Endothelial cell of umbilical vein (primary cell): ENCODE data around the gene FNDC8. TPM values are rescaled to one million over a fixed set of nuclear protein-coding genes. Genes with fewer than 3 reads are reported as not detected.

Experiments
- BruUV-seq: library from RNA; stranded (reverse); fragments of 400-500 nt; replicated peaks from 2 replicates; lab custom pipeline; 2021; lab: Mats Ljungman, UMichigan
- CTCF ChIA-PET: fragments of 300-600, 350-600 bp; sonication (Branson Sonifier 250); formaldehyde crosslinking; loops from one replicate; lab custom pipeline; 2021; ENCODE audit warnings: antibody characterized with exemption, inconsistent platforms; lab: Charles Lee
- POLR2A ChIA-PET: fragments of 300-600, 350-600 bp; sonication (Branson Sonifier 250); formaldehyde crosslinking; loops from one replicate; lab custom pipeline; 2021; ENCODE audit warnings: antibody characterized with exemption, inconsistent platforms; lab: Charles Lee
- DNase-seq: peaks from one replicate; pipeline ENCODE4 v3.0.0-alpha.2; 2011; ENCODE audit warnings: low read depth, low spot score
- FAIRE-seq: peaks from 2 replicates; lab custom pipeline; 2011; peaks lifted over from hg19 to GRCh38; lab: Jason Lieb, UNC
- H2AFZ ChIP-seq: 2 replicates; pipeline ENCODE4 v1.6.0; 2012; ENCODE audit warnings: low read depth, low read length, control low read depth, inconsistent platforms
- H3K27ac ChIP-seq: 2 replicates; pipeline ENCODE4 v1.5.1; 2011; ENCODE audit warnings: low read depth, mild to moderate bottlenecking, control low read depth, low read length, moderate library complexity; ENCODE audit not compliant: insufficient read depth
- H3K27me3 ChIP-seq, 2 experiments: 2 replicates each; pipeline versions ENCODE4 v1.6.0 to v1.6.1; 2011; ENCODE audit warnings: low read length in 2 of 2, mixed read lengths in 1 of 2; ENCODE audit not compliant: control insufficient read depth in 2 of 2, insufficient read depth in 2 of 2
- H3K36me3 ChIP-seq, 2 experiments: 2 replicates in 1 of 2; 3 replicates in 1 of 2; pipeline ENCODE4 v1.5.1; 2011; ENCODE audit warnings: low read length in 2 of 2, mild to moderate bottlenecking in 1 of 2, moderate library complexity in 1 of 2; ENCODE audit not compliant: control insufficient read depth in 2 of 2, insufficient read depth in 2 of 2; ENCODE audit errors: extremely low read depth in 1 of 2
- H3K4me1 ChIP-seq: 3 replicates; pipeline ENCODE4 v1.5.1; 2011; ENCODE audit warnings: mild to moderate bottlenecking, low read length; ENCODE audit not compliant: control insufficient read depth, insufficient read depth; ENCODE audit errors: extremely low read depth
- H3K4me2 ChIP-seq: 2 replicates; pipeline ENCODE4 v1.6.1; 2011; ENCODE audit warnings: low read length, control low read depth, mixed read lengths; ENCODE audit not compliant: insufficient read depth
- H3K4me3 ChIP-seq, 3 experiments: fragments of 200-600 bp in 1 of 3; sonication (generic), shearing (Covaris generic) in 1 of 3; replicated peaks in 1 of 3; 2 replicates each; pipeline ENCODE4 v1.5.1; 2011 to 2016; ENCODE audit warnings: control low read depth in 3 of 3, low read length in 3 of 3, mild to moderate bottlenecking in 2 of 3, inconsistent platforms in 1 of 3, low read depth in 1 of 3, moderate library complexity in 1 of 3; ENCODE audit not compliant: insufficient read depth in 1 of 3
- H3K79me2 ChIP-seq: 2 replicates; pipeline ENCODE4 v1.6.0; 2012; ENCODE audit warnings: low read length, inconsistent platforms; ENCODE audit not compliant: control insufficient read depth, insufficient read depth
- H3K9ac ChIP-seq: replicated peaks from 2 replicates; pipeline ENCODE3; 2011; ENCODE audit warnings: low read length, control low read depth; ENCODE audit not compliant: insufficient read depth; ENCODE audit errors: extremely low read depth
- H3K9me1 ChIP-seq: replicated peaks from 3 replicates; pipeline ENCODE4 v1.6.0; 2011; ENCODE audit warnings: mild to moderate bottlenecking, low read length; ENCODE audit not compliant: control insufficient read depth, insufficient read depth; ENCODE audit errors: extremely low read depth
- H3K9me3 ChIP-seq: replicated peaks from 2 replicates; pipeline ENCODE4 v1.5.1; 2012; ENCODE audit warnings: low read length, inconsistent platforms; ENCODE audit not compliant: control insufficient read depth, insufficient read depth
- H4K20me1 ChIP-seq: replicated peaks from 2 replicates; pipeline ENCODE3; 2011; ENCODE audit warnings: mild to moderate bottlenecking, low read length; ENCODE audit not compliant: control insufficient read depth, insufficient read depth; ENCODE audit errors: extremely low read depth
- EZH2 ChIP-seq: IDR thresholded peaks from 2 replicates; pipeline ENCODE4 v1.6.1; 2012; ENCODE audit warnings: borderline replicate concordance, low read depth, mild to moderate bottlenecking, moderate library complexity, low read length, inconsistent platforms; ENCODE audit not compliant: severe bottlenecking
- FOS ChIP-seq: IDR thresholded peaks from 2 replicates; pipeline ENCODE4 v1.6.1; 2011; ENCODE audit warnings: mild to moderate bottlenecking, low read length, moderate library complexity, borderline replicate concordance; ENCODE audit not compliant: insufficient read depth
- GATA2 ChIP-seq: IDR thresholded peaks from 2 replicates; pipeline ENCODE4 v1.7.0; 2011; ENCODE audit warnings: low read depth, mild to moderate bottlenecking, moderate library complexity, mixed read lengths, low read length; ENCODE audit not compliant: insufficient read length, insufficient read depth
- JUN ChIP-seq: IDR thresholded peaks from 2 replicates; pipeline ENCODE4 v1.6.1; 2011; ENCODE audit warnings: borderline replicate concordance, low read depth; ENCODE audit not compliant: insufficient read length, insufficient read depth
- MYC ChIP-seq: IDR thresholded peaks from one replicate; pipeline ENCODE4 v1.6.1; 2011; ENCODE audit warnings: mild to moderate bottlenecking, low read depth, low read length
- POLR2A ChIP-seq: IDR thresholded peaks from 2 replicates; pipeline ENCODE4 v1.6.1; 2012; ENCODE audit warnings: low read depth, mild to moderate bottlenecking, control low read depth, low read length
- POLR2AphosphoS5 ChIP-seq: IDR thresholded peaks from 2 replicates; pipeline ENCODE4 v1.6.1; 2012; ENCODE audit warnings: low read depth, mild to moderate bottlenecking, control low read depth, low read length, moderate library complexity; ENCODE audit not compliant: insufficient read depth
- dilution Hi-C: fragments of 300-500 bp; cut with MboI; formaldehyde crosslinking; loops from one replicate; pipeline ENCODE4 v1.15.0; 2019; ENCODE audit warnings: low sequenced_read_pairs; ENCODE audit not compliant: extremely low pct_ligation_motif_present
- intact Hi-C: fragments of 100-400 bp; cut with micrococcal nuclease; formaldehyde crosslinking; loops from one replicate; pipeline ENCODE4 v1.10.0; 2022
- polyA plus RNA-seq, 4 experiments: library from polyadenylated mRNA; depleted of rRNA in 3 of 4; stranded (reverse) in 3 of 4; unstranded in 1 of 4; fragments of >200 nt; gene quantifications; 2 replicates each; pipeline versions ENCODE4 v1.2.1 to v1.2.3, GENCODE V29; 2011 to 2012; ENCODE audit warnings: missing spikeins in 1 of 4
- total RNA-seq: library from RNA; stranded (reverse); gene quantifications from 2 replicates; pipeline ENCODE4 v1.2.3, GENCODE V29; 2021
- TF ChIP-seq, protein P1 (sequence below), 2 donors: IDR thresholded peaks; 1 replicate in 1 of 2; 2 replicates in 1 of 2; pipeline ENCODE4 v1.5.1; 2011; ENCODE audit warnings: low read length in 2 of 2, mild to moderate bottlenecking in 2 of 2, moderate library complexity in 2 of 2, control low read depth in 1 of 2, inconsistent platforms in 1 of 2, low read depth in 1 of 2; ENCODE audit not compliant: insufficient read depth in 1 of 2; ENCODE audit errors: extremely low read depth in 1 of 2
- TF ChIP-seq, protein P2 (sequence below): IDR thresholded peaks from 2 replicates; pipeline ENCODE4 v1.6.1; 2011; ENCODE audit not compliant: insufficient read depth, insufficient read length

FNDC8 gene
- total and polyA plus RNA-seq, 2 donors (not counting 3 experiments of a cell fraction or from before 2014, with no cell fraction given): not detected

DNA sequence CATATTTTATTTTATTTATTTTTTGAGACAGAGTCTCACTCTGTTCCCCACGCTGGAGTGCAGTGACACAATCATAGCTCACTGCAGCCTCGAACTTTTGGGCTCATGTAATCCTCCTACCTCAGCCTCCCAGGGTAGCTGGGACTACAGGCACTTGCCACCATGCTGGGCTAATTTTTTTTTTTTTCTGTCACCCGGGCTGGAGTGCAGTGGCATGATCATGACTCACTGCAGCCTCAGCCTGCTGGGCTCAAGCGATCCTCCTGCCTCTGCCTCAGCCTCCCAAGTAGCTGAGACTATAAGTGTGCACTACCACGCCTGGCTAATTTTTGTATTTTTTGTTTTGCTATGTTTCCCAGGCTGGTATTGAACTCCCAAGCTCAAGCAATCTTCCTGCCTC lies 43.3 kb downstream of the FNDC8 start:
- no TSS peak for BruUV-seq
- dilution Hi-C loops (no loop called here), intact Hi-C loops (no loop called here)
- Histone ChIP-seq H3K4me1 (no peaks in the 10 kb centered on the region), H3K9me3 (no peaks in the 10 kb centered on the region), H3K36me3 (no peaks in the 10 kb centered on the region), H3K9me1 (no peaks in the 10 kb centered on the region), H3K27me3 (peaks cover 2 to 7% of the 10 kb centered on the region in 2 experiments), H3K4me3 (no peak overlapping the region), H3K4me2 (no peak overlapping the region), H4K20me1 (no peaks in the 10 kb centered on the region), H3K79me2 (no peaks in the 10 kb centered on the region), H3K9ac (no peak overlapping the region), H3K27ac (no peak overlapping the region), H2AFZ (no peak overlapping the region)
- ChIA-PET POLR2A (no interaction called here), CTCF (interaction anchor here (3.9 kb wide), 1 partner anchor 375 kb away, joined by 15 read pairs; no protein-coding TSS in a partner anchor)
- no peak for TF ChIP-seq POLR2AphosphoS5
- TF ChIP-seq, protein P1, sequence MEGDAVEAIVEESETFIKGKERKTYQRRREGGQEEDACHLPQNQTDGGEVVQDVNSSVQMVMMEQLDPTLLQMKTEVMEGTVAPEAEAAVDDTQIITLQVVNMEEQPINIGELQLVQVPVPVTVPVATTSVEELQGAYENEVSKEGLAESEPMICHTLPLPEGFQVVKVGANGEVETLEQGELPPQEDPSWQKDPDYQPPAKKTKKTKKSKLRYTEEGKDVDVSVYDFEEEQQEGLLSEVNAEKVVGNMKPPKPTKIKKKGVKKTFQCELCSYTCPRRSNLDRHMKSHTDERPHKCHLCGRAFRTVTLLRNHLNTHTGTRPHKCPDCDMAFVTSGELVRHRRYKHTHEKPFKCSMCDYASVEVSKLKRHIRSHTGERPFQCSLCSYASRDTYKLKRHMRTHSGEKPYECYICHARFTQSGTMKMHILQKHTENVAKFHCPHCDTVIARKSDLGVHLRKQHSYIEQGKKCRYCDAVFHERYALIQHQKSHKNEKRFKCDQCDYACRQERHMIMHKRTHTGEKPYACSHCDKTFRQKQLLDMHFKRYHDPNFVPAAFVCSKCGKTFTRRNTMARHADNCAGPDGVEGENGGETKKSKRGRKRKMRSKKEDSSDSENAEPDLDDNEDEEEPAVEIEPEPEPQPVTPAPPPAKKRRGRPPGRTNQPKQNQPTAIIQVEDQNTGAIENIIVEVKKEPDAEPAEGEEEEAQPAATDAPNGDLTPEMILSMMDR (IDR thresholded peaks at IDR 0.05; ENCODE audit: extremely low read depth in 1 of 2, insufficient read depth in 1 of 2, low read depth in 1 of 2, low read length in 2 of 2): no peak
- no peak for TF ChIP-seq JUN
- TF ChIP-seq GATA2: no peak
- TF ChIP-seq MYC: no peak
- no peak for TF ChIP-seq POLR2A
- DNase-seq: no peak
- no peak for FAIRE-seq

DNA sequence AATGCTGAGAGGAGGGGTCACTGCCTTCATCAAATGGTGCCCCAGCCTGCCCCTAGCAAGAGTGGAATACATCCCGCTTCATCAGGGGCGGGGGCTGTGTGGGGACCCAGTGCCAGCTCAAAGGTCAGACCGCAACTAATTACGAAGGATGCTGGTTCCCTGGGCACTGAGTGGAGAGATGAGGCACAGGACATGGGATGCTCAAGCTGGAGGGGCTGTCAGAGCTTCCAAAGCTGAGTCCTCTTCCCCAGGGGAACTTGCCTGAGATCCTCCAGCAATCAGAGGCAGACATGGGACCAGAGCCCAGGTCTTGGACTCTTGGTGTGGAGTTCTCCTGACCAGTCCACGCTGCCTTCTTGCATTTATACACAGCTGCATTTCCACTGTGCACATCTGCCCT lies 45.1 kb downstream of the FNDC8 start:
- H3K4me2 ChIP-seq: no peak overlapping the region
- H3K9me3 ChIP-seq: no peaks in the 10 kb centered on the region
- H3K27me3 ChIP-seq: peaks cover 0 to 2% of the 10 kb centered on the region in 2 experiments
- H3K9ac ChIP-seq: no peak overlapping the region
- dilution Hi-C loops: no loop called here
- H3K4me3 ChIP-seq: no peak overlapping the region
- no peaks in the 10 kb centered on the region for H3K79me2 ChIP-seq
- H3K4me1 ChIP-seq: no peaks in the 10 kb centered on the region
- DNase-seq: no peak
- no peak overlapping the region for H3K27ac ChIP-seq
- no TSS peak for BruUV-seq
- ChIA-PET POLR2A (no interaction called here), CTCF (interaction anchor here (1.3 to 3.9 kb wide), 3 partner anchors 146 to 581 kb away, joined by 3 to 15 read pairs (median 7); no protein-coding TSS in a partner anchor)
- no peak for FAIRE-seq
- intact Hi-C loops: no loop called here
- H4K20me1 ChIP-seq: no peaks in the 10 kb centered on the region
- no peak overlapping the region for H2AFZ ChIP-seq
- H3K9me1 ChIP-seq: no peaks in the 10 kb centered on the region
- H3K36me3 ChIP-seq: no peaks in the 10 kb centered on the region
- TF ChIP-seq GATA2 (no peak), POLR2A (no peak), EZH2 (no peak), JUN (no peak), MYC (no peak), POLR2AphosphoS5 (no peak), FOS (no peak)
- TF ChIP-seq, protein P2, sequence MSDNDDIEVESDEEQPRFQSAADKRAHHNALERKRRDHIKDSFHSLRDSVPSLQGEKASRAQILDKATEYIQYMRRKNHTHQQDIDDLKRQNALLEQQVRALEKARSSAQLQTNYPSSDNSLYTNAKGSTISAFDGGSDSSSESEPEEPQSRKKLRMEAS: no peak
- TF ChIP-seq, protein P1 (IDR thresholded peaks at IDR 0.05; ENCODE audit: extremely low read depth in 1 of 2, insufficient read depth in 1 of 2, low read depth in 1 of 2, low read length in 2 of 2): no peak
